Vagina (tissue), 2 donors: Measurements from ENCODE around the gene VPS36. TPM values are rescaled to one million over a fixed set of nuclear protein-coding genes. Genes with fewer than 3 reads are reported as not detected.

Experiments
- DNase-seq, 2 donors: peaks; one replicate each; pipeline ENCODE4 v3.0.0-alpha.2; 2017; ENCODE audit errors: extremely low spot score in 2 of 2
- H3K27ac ChIP-seq: fragments of 200-600 bp; sonication (generic); one replicate; pipeline ENCODE4 v1.5.1; 2019
- H3K27me3 ChIP-seq: fragments of 200-600 bp; sonication (generic); one replicate; pipeline ENCODE4 v1.5.1; 2019
- H3K36me3 ChIP-seq, 2 donors: fragments of 200-600 bp; sonication (generic); one replicate each; pipeline ENCODE4 v1.5.1; 2017 to 2019
- H3K4me1 ChIP-seq: fragments of 200-600 bp; sonication (generic); one replicate; pipeline ENCODE4 v1.5.1; 2019
- H3K4me3 ChIP-seq, 2 donors: fragments of 200-600 bp; sonication (generic); 1 replicate in 1 of 2; 2 replicates in 1 of 2; pipeline ENCODE4 v1.5.1; 2016 to 2019
- H3K9me3 ChIP-seq: fragments of 200-600 bp; sonication (generic); one replicate; pipeline ENCODE4 v1.5.1; 2019
- CTCF ChIP-seq, 3 experiments: fragments of 450-650 bp in 2 of 3; fragments of 200-600 bp in 1 of 3; sonication (generic) in 1 of 3; IDR thresholded peaks; one replicate each; pipeline ENCODE4 v1.5.1; 2017 to 2019; ENCODE audit warnings: antibody characterized with exemption in 3 of 3, mild to moderate bottlenecking in 2 of 3, moderate library complexity in 2 of 3
- POLR2A ChIP-seq, 2 donors: fragments of 450-650 bp; IDR thresholded peaks; one replicate each; pipeline ENCODE4 v1.6.1; 2017; ENCODE audit warnings: antibody characterized with exemption in 2 of 2, mild to moderate bottlenecking in 2 of 2, moderate library complexity in 2 of 2
- POLR2AphosphoS5 ChIP-seq, 2 donors: sonication (generic); formaldehyde crosslinking; IDR thresholded peaks; one replicate each; pipeline ENCODE4 v1.9.0; 2017; ENCODE audit warnings: antibody characterized with exemption in 2 of 2, mild to moderate bottlenecking in 2 of 2, low read depth in 1 of 2; ENCODE audit not compliant: insufficient read depth in 1 of 2
- intact Hi-C: fragments of 100-400 bp; cut with DNase I; formaldehyde crosslinking; loops from one replicate; pipeline ENCODE4 v1.15.1; 2023
- total RNA-seq: library from RNA; depleted of rRNA; stranded (reverse); fragments of >200 nt; gene quantifications from one replicate; pipeline ENCODE4 v1.2.3, GENCODE V29; 2016

Gene VPS36
- total RNA-seq, 1 donor from 2014 or later = 57.2 TPM

DNA sequence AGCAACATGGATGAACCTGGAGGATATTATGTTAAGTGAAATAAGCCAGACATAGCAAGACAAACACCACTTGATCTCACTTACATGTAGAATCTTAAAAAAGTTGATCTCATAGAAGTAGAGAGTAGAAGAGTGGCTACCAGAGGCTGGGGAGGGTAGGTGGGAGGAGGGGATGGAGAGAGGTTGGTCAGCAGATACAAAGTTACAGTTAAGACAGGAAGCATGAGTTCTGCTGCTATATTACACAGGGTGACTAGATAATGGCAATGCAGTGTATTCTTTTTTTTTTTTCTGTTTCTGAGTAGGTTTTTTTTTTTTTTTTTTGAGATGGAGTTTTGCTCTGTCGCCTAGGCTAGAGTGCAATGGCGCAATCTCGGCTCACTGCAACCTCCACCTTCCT lies 29.2 kb downstream of the VPS36 start:
- intact Hi-C loops = no loop called here
- no peaks in the 10 kb centered on the region for H3K4me1 ChIP-seq
- TF ChIP-seq CTCF (IDR thresholded peaks at IDR 0.05) (no peak), POLR2A (IDR thresholded peaks at IDR 0.05) (no peak), POLR2AphosphoS5 (IDR thresholded peaks at IDR 0.05; ENCODE audit: insufficient read depth in 1 of 2, low read depth in 1 of 2) (no peak)
- DNase-seq = no peak
- H3K4me3 ChIP-seq = no peak overlapping the region
- H3K36me3 ChIP-seq = peaks cover 0 to 57% of the 10 kb centered on the region in 2 donors
- no peaks in the 10 kb centered on the region for H3K9me3 ChIP-seq
- H3K27me3 ChIP-seq = no peaks in the 10 kb centered on the region
- no peak overlapping the region for H3K27ac ChIP-seq

DNA sequence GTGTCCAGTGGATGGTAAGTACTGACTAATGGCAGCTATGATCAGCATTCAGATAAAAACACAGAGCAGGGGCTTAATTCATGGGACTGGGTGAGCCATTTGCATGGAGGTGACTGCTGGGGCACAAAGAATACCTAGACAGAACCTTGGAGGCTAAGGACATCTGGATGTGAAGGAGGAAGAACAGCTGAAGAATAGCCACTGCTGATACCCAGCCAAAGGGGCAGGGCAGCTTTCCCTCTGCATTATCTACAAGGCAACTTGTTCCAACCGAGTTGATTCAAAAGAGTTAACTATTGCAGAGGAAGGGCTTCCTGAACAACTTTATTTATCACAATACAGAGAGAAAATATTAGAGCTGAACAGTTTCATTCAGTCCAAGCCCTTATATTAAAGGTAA lies 31.4 kb downstream of the VPS36 start:
- Histone ChIP-seq H3K4me3 (no peak overlapping the region), H3K27ac (no peak overlapping the region), H3K27me3 (no peaks in the 10 kb centered on the region), H3K36me3 (peaks cover 0 to 44% of the 10 kb centered on the region in 2 donors), H3K9me3 (no peaks in the 10 kb centered on the region), H3K4me1 (no peaks in the 10 kb centered on the region)
- no peak for DNase-seq
- intact Hi-C loops = no loop called here
- TF ChIP-seq POLR2A (IDR thresholded peaks at IDR 0.05) (no peak), CTCF (IDR thresholded peaks at IDR 0.05) (no peak), POLR2AphosphoS5 (IDR thresholded peaks at IDR 0.05; ENCODE audit: insufficient read depth in 1 of 2, low read depth in 1 of 2) (no peak)

DNA sequence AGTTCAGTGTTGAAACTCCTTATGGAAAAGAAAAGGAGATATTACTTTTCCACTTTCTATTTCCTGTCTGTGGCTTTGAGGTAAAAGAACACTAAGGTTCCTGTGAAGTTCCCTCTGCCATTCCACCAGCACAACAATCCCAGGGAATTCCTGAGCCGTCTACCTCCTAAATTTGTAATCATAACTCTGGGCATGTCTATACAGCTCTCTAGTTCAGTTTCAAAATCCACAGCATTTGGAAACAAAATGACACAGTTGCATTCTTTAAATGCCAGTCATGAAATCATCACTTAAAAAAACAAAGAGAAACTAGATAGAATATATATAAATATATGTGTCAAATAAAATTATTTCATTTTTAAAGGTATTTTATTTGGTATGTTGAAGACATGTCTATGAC lies 35.5 kb downstream of the VPS36 start:
- intact Hi-C loops = no loop called here
- Histone ChIP-seq H3K9me3 (no peaks in the 10 kb centered on the region), H3K27me3 (no peaks in the 10 kb centered on the region), H3K4me3 (no peak overlapping the region), H3K27ac (no peak overlapping the region), H3K4me1 (no peaks in the 10 kb centered on the region), H3K36me3 (peaks cover 0 to 12% of the 10 kb centered on the region in 2 donors)
- TF ChIP-seq CTCF (IDR thresholded peaks at IDR 0.05) (no peak), POLR2AphosphoS5 (IDR thresholded peaks at IDR 0.05; ENCODE audit: insufficient read depth in 1 of 2, low read depth in 1 of 2) (peak in 1 of 2 donors; percentile 52)
- no peak for DNase-seq

DNA sequence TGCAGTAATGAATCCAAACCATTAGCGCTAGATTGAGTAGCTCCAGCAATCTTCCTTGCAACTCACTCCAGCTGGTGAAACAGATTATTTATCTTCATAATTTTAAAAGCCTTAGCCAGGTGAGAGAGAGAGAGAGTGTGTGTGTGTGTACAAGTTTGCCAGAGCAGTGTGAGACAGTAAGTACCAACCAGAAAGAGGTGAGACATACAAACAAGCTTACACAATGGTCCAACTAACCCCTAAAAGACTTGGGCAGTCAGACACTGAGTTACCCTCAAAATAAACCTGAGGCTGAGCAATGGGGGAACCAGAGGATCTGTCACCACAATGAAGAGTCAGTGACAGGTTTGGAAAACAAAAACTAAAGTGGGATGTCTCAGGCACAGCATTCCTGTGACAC lies 36.4 kb downstream of the VPS36 start:
- H3K4me3 ChIP-seq = no peak overlapping the region
- no peak for TF ChIP-seq POLR2AphosphoS5 (IDR thresholded peaks at IDR 0.05; ENCODE audit: insufficient read depth in 1 of 2, low read depth in 1 of 2)
- no peak for TF ChIP-seq POLR2A (IDR thresholded peaks at IDR 0.05)
- no peak for TF ChIP-seq CTCF (IDR thresholded peaks at IDR 0.05)
- no peaks in the 10 kb centered on the region for H3K9me3 ChIP-seq
- no peak for DNase-seq
- H3K27ac ChIP-seq = peak overlapping the region; percentile 14
- no peaks in the 10 kb centered on the region for H3K27me3 ChIP-seq
- peaks cover 0 to 12% of the 10 kb centered on the region in 2 donors for H3K36me3 ChIP-seq
- H3K4me1 ChIP-seq = no peaks in the 10 kb centered on the region
- intact Hi-C loops = no loop called here

DNA sequence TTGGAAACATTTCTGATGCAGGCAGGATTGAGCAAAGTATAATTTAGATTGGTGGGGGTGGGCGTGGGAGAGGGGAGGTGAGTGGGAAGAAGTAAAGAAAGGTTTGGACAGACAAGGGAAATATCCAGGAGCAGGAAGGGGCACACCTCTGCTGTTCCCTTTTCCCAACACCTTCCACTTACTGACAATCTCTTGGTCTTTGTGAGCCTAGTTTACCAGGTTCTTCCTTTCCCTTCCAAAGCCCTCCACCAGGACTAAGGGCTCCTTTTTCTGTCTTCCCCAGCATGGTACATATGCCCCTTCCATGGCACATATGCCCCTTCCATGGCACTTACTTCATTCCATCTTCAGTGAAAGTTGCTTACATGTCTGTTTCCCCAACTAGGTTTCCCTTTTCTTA lies 38.3 kb downstream of the VPS36 start:
- no peaks in the 10 kb centered on the region for H3K9me3 ChIP-seq
- intact Hi-C loops = no loop called here
- no peaks in the 10 kb centered on the region for H3K4me1 ChIP-seq
- no peak for DNase-seq
- H3K27me3 ChIP-seq = no peaks in the 10 kb centered on the region
- H3K36me3 ChIP-seq = peaks cover 0 to 6% of the 10 kb centered on the region in 2 donors
- no peak overlapping the region for H3K27ac ChIP-seq
- H3K4me3 ChIP-seq = no peak overlapping the region
- no peak for TF ChIP-seq CTCF (IDR thresholded peaks at IDR 0.05)
- TF ChIP-seq POLR2AphosphoS5 (IDR thresholded peaks at IDR 0.05; ENCODE audit: insufficient read depth in 1 of 2, low read depth in 1 of 2) = no peak
- TF ChIP-seq POLR2A (IDR thresholded peaks at IDR 0.05) = no peak
